GM21423 (cell line): ENCODE measurements around the gene HMX1.

Source experiments
- ATAC-seq: cut with Tn5 transposase; IDR thresholded peaks from one replicate; pipeline ENCODE4 v1.9.1; 2021; ENCODE audit warnings: mild to moderate bottlenecking, moderate library complexity; ENCODE audit not compliant: unreplicated experiment

The HMX1 gene

DNA sequence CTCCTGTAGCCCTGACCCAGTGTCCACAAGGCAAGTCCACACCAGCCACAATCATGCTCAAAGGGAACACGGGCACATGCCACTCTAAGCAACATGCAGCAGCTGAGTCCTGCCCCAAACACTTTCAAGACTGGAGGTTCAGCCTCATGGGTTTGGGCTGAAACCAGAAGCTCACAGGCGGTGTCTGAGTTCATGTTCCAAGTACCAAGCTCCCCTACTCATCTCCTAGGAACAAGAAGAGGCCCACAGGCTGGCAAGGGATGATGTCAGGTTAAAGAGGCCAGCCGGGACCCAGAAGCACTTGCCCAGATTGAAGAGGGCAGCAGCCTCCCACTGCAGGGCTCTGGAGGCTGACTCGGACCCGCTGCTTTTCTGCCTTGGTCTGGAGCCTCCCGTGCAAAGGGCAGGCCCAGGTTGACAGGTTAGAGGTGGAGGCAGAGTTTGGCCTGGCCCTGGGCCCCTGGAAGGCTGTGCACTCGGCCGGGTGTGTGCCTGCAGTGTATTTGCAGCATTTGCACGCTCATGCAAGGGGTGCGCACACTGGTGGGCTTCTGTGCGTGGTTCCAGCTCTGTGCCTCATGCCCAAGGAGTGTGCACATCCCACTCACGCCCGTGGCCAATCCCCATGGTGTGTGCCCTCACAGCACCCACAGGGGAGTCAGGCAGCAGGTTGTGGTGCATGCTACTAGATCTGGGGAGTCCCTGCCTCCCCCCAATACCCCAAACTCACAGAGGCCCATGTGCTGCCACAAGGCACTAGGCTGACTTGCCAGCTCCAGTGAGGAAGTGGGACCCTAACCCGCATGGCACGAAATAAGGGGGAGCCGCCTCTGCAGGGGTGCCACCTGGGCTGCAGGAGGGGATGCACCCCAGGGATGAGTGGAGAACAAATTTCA lies 2.4 kb downstream of the HMX1 start:
- ATAC-seq, result no peak

DNA sequence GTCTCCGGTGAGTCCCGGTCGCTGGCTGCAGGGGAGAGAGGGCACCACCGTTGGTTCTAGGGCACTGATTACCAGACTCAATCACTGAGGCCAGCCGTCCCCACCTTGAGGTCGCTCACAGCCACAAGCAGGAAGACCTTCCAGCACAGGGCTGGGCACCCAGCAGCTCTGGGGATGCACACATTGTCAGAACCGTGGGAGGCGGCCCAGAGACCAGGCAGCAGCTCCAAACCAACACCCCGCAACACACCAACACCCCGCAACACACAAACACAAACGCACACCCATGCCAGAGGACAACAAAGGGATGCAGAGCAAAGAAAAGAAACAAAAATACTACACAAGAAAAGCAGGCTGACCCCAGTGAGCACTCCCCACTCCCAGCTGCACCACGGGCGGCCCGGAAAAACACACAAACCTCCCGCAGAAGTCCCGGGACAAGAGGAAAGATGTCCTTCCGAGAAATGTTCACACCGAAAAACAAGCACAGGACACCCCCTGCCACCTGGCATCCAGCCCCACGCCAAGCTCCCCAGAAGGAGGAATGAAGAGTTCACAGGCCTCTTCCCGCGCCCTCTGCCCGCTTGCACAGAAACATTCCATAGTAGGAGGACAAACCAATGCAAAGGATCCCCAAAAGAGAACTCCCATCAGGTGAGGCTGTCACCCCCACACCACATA lies 3.2 kb downstream of the HMX1 start:
- ATAC-seq, result no peak

GRCh38 chr4:8867624-8868320 lies 3.9 kb downstream of the HMX1 start:
- no peak for ATAC-seq

DNA sequence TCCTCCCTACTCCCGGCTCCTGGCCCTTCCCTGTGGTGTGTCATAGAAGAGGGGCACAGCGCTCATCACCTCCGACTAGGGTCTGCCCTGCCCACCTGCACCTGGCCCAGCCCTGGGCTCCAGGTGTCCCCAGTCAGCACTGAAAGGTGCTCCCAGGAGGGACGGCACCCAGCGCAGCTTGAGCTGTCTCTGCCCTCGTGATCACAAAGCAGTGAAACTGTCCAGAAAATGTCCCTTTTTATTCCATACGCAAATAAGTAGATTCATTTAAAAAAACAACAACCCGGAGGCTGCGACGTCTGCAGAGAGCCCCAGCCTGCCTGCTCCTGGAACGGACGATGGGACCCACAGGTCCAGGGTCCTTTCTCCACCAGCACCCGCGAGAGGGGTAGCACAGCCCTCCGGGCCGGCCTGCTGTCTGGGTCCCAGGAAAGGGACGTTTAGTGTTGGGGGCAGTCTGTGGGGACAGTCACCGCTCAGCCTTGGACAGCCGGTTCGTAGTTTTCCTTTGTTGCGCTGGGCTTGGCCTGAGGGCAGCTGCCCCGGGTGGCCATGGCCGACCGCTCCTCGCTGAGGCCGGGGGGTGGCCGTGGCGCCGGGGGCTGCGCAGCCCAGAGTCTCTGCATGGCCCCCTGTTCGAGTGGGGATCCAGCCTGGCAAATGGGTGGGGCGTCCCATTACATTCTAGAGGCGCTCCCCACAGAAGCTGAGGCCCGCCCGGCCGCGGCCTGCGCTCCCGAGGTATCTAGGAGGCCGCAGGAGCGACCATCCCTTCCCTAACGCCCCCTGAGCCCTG lies 4.6 kb downstream of the HMX1 start:
- no peak for ATAC-seq

GRCh38 chr4:8866421-8866820 lies 5.2 kb downstream of the HMX1 start:
- ATAC-seq, result no peak

- ATAC-seq, result no peak
Observed at GRCh38 chr4:8865681-8866310, 5.8 kb downstream of the HMX1 start.

GRCh38 chr4:8864912-8865680 lies 6.5 kb downstream of the HMX1 start:
- ATAC-seq, result no peak

- ATAC-seq, result no peak
Observed at GRCh38 chr4:8863686-8864682, 7.7 kb downstream of the HMX1 start.

DNA sequence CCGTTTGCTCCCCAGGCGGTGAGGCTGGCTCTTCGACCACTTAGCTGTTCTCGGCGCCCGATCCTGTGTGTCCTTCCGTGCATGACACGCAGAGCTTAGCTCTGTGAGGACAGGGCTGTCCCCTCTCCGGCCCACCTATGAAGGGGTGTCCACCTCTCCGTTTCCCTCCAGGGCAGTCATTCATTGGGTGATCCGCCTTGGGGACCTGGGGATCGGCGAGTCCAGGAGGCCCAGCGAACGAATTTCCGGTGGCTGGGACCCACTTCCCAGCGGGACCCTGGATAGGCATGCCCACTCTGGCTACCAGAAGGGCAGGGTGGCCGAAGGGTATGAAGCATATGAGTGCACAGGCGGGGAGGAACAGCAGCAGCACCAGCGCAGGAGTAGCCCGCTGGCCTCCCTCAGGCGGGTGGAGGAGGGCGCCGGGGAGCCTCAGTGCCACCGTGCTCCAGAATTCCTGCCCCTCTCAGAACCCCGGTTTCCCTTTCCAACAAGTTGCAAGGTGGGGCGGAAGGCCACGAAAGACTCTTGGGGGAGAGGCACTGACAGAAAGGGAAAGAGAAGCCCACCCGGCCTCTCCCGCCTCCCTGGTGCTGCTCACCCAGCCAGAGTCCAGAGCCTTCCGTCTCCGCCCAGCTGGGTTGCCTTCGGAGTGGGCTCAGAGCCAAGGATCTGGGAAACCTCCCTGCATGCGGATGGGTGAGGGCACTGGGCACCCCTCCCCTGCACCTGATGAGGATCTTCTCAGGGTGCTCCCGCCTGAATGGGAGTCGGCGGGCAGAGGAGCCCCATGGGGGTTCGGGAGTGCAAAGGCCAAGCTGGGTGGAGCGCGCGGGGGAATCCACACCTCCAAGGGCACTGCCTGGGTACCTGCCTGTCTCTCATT lies 8.6 kb downstream of the HMX1 start:
- ATAC-seq, result no peak

- no peak for ATAC-seq
Observed at GRCh38 chr4:8862334-8862733, 9.3 kb downstream of the HMX1 start.

- ATAC-seq, result no peak
Observed at GRCh38 chr4:8861576-8862295, 9.9 kb downstream of the HMX1 start.

- no peak for ATAC-seq
Observed at GRCh38 chr4:8860892-8861575, 10.6 kb downstream of the HMX1 start.

GRCh38 chr4:8860096-8860891 lies 11.3 kb downstream of the HMX1 start:
- ATAC-seq, result no peak

GRCh38 chr4:8859550-8860095 lies 12.0 kb downstream of the HMX1 start:
- no peak for ATAC-seq

- ATAC-seq, result no peak
Observed at GRCh38 chr4:8858701-8859210, 12.9 kb downstream of the HMX1 start.
